ENCODE data around the gene DNAJC13. TPM values are rescaled to one million over a fixed set of nuclear protein-coding genes. Genes with fewer than 3 reads are reported as not detected.

DNAJC13 gene
- total and polyA plus RNA-seq, 2 donors from 2014 or later: 11.5 to 43.1 TPM

GRCh38 chr3:132507657-132508056, 90.4 kb downstream of the DNAJC13 start:
- Histone ChIP-seq H3K36me3 (ENCODE audit: control insufficient read depth in 2 of 3, insufficient read depth in 3 of 3, low read length in 3 of 3) (peaks cover 0 to 34% (median 7%) of the 10 kb centered on the region in 3 donors), H3K9ac (ENCODE audit: low read length in 3 of 3) (no peak overlapping the region), H3K4me3 (ENCODE audit: low read length in 3 of 3) (no peak overlapping the region), H3K27me3 (ENCODE audit: control insufficient read depth, insufficient read depth, low read length) (no peaks in the 10 kb centered on the region), H3K27ac (ENCODE audit: low read depth in 2 of 2, low read length in 2 of 2) (peak overlapping the region in 1 of 2 donors; percentile 6), H3K9me3 (ENCODE audit: control insufficient read depth in 2 of 3, insufficient read depth in 1 of 3, low read length in 3 of 3) (no peaks in the 10 kb centered on the region), H3K4me1 (ENCODE audit: control insufficient read depth in 2 of 3, insufficient read depth in 2 of 3, low read depth in 1 of 3, low read length in 3 of 3) (peaks cover 0 to 4% (median 0%) of the 10 kb centered on the region in 3 donors)
- DNase-seq: peak in 2 of 5 donors; percentile 19 to 45
- no peak for TF ChIP-seq CTCF (IDR thresholded peaks at IDR 0.05; ENCODE audit: borderline replicate concordance, extremely low read depth, insufficient read depth)
- intact Hi-C loops (cut with DNase I): no loop called here
- no peak for FAIRE-seq

- Histone ChIP-seq H3K27ac (ENCODE audit: low read depth in 2 of 2, low read length in 2 of 2) (no peak overlapping the region), H3K4me1 (ENCODE audit: control insufficient read depth in 2 of 3, insufficient read depth in 2 of 3, low read depth in 1 of 3, low read length in 3 of 3) (peaks cover 0 to 4% (median 0%) of the 10 kb centered on the region in 3 donors), H3K36me3 (ENCODE audit: control insufficient read depth in 2 of 3, insufficient read depth in 3 of 3, low read length in 3 of 3) (peaks cover 2 to 35% (median 9%) of the 10 kb centered on the region in 3 donors), H3K4me3 (ENCODE audit: low read length in 3 of 3) (no peak overlapping the region), H3K9me3 (ENCODE audit: control insufficient read depth in 2 of 3, insufficient read depth in 1 of 3, low read length in 3 of 3) (no peaks in the 10 kb centered on the region), H3K9ac (ENCODE audit: low read length in 3 of 3) (no peak overlapping the region), H3K27me3 (ENCODE audit: control insufficient read depth, insufficient read depth, low read length) (no peaks in the 10 kb centered on the region)
- no peak for DNase-seq
- no peak for FAIRE-seq
- TF ChIP-seq CTCF (IDR thresholded peaks at IDR 0.05; ENCODE audit: borderline replicate concordance, extremely low read depth, insufficient read depth): no peak
- intact Hi-C loops (cut with DNase I): no loop called here
Measured at GRCh38 chr3:132509096-132509495, 91.8 kb downstream of the DNAJC13 start.

- no peak overlapping the region for H3K9ac ChIP-seq (ENCODE audit: low read length in 3 of 3)
- H3K4me3 ChIP-seq (ENCODE audit: low read length in 3 of 3): no peak overlapping the region
- FAIRE-seq (no peak), DNase-seq (no peak)
- no peaks in the 10 kb centered on the region for H3K27me3 ChIP-seq (ENCODE audit: control insufficient read depth, insufficient read depth, low read length)
- no peak overlapping the region for H3K27ac ChIP-seq (ENCODE audit: low read depth in 2 of 2, low read length in 2 of 2)
- peaks cover 0 to 4% (median 0%) of the 10 kb centered on the region in 3 donors for H3K4me1 ChIP-seq (ENCODE audit: control insufficient read depth in 2 of 3, insufficient read depth in 2 of 3, low read depth in 1 of 3, low read length in 3 of 3)
- no peak for TF ChIP-seq CTCF (IDR thresholded peaks at IDR 0.05; ENCODE audit: borderline replicate concordance, extremely low read depth, insufficient read depth)
- intact Hi-C loops (cut with DNase I): no loop called here
- no peaks in the 10 kb centered on the region for H3K9me3 ChIP-seq (ENCODE audit: control insufficient read depth in 2 of 3, insufficient read depth in 1 of 3, low read length in 3 of 3)
- H3K36me3 ChIP-seq (ENCODE audit: control insufficient read depth in 2 of 3, insufficient read depth in 3 of 3, low read length in 3 of 3): peaks cover 2 to 39% (median 9%) of the 10 kb centered on the region in 3 donors
Measured at GRCh38 chr3:132509506-132509905, 92.2 kb downstream of the DNAJC13 start.

- Histone ChIP-seq H3K9ac (ENCODE audit: low read length in 3 of 3) (no peak overlapping the region), H3K9me3 (ENCODE audit: control insufficient read depth in 2 of 3, insufficient read depth in 1 of 3, low read length in 3 of 3) (no peaks in the 10 kb centered on the region), H3K27ac (ENCODE audit: low read depth in 2 of 2, low read length in 2 of 2) (no peak overlapping the region), H3K27me3 (ENCODE audit: control insufficient read depth, insufficient read depth, low read length) (no peaks in the 10 kb centered on the region), H3K4me3 (ENCODE audit: low read length in 3 of 3) (no peak overlapping the region), H3K4me1 (ENCODE audit: control insufficient read depth in 2 of 3, insufficient read depth in 2 of 3, low read depth in 1 of 3, low read length in 3 of 3) (no peaks in the 10 kb centered on the region), H3K36me3 (ENCODE audit: control insufficient read depth in 2 of 3, insufficient read depth in 3 of 3, low read length in 3 of 3) (peaks cover 5 to 55% (median 19%) of the 10 kb centered on the region in 3 donors)
- FAIRE-seq (no peak), DNase-seq (no peak)
- intact Hi-C loops (cut with DNase I): no loop called here
- no peak for TF ChIP-seq CTCF (IDR thresholded peaks at IDR 0.05; ENCODE audit: borderline replicate concordance, extremely low read depth, insufficient read depth)
Measured at GRCh38 chr3:132513057-132513456, 95.8 kb downstream of the DNAJC13 start.

Data from kidney (tissue), 14 donors.